ENCODE data around the gene RBL2. TPM values are rescaled to one million over a fixed set of nuclear protein-coding genes. Genes with fewer than 3 reads are reported as not detected.
A peak's percentile ranks its signal among the peaks of the same experiment; 100 is the strongest.

RBL2 gene
- total and polyA plus RNA-seq, 2 donors (not counting 1 experiment from before 2014, with no cell fraction given): 70.7 to 171 TPM

DNA sequence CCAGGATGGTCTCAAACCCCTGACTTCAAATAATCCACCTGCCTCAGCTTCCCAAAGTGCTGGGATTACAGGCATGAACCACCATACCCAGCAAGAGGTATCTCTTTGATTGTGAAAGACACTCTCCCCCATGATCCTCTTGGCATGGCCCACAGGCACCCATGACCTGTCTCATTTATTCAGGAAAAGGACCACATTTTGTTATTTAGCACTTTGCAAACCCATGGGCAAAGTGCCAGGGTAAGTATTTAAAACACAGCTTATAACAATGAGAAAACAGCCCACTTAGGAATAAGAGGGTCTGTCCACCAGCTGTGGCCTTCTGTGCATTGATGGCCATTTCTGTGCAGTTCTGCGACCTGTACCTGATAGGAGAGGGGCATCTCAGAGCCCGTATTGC is 81.5 kb downstream of the RBL2 start:
- 100% methylated on average over 2 of the region's 2 CpGs for WGBS (ENCODE audit: insufficient coverage)
- Histone ChIP-seq H3K36me3 (replicated peaks in 1 of 2; ENCODE audit: control extremely low read depth in 1 of 2, control insufficient read depth in 1 of 2, extremely low read depth in 1 of 2, insufficient read depth in 2 of 2, low read length in 1 of 2) (no peaks in the 10 kb centered on the region), H3K27me3 (replicated peaks in 1 of 4; ENCODE audit: control extremely low read depth in 1 of 4, control insufficient read depth in 3 of 4, insufficient read depth in 4 of 4, low read length in 3 of 4) (no peaks in the 10 kb centered on the region), H4K20me1 (ENCODE audit: control insufficient read depth, insufficient read depth, low read length, poor library complexity, severe bottlenecking) (no peaks in the 10 kb centered on the region), H3K9me3 (ENCODE audit: control extremely low read depth in 1 of 3, control insufficient read depth in 2 of 3, insufficient read depth in 1 of 3, low read length in 2 of 3) (peaks cover 0 to 13% (median 5%) of the 10 kb centered on the region in 3 donors), H3K4me2 (replicated peaks; ENCODE audit: low read depth, low read length, poor library complexity, severe bottlenecking) (no peak overlapping the region), H2AFZ (ENCODE audit: insufficient read depth, low read depth, low read length, poor library complexity, severe bottlenecking) (no peak overlapping the region), H3K4me1 (ENCODE audit: control insufficient read depth in 2 of 2, insufficient read depth in 2 of 2, low read length in 2 of 2) (peaks cover 39 to 45% of the 10 kb centered on the region in 2 donors), H3K9ac (ENCODE audit: low read length) (no peak overlapping the region), H3K27ac (ENCODE audit: low read length in 2 of 2) (no peak overlapping the region), H3K4me3 (ENCODE audit: control extremely low read depth in 1 of 5, extremely low read depth in 1 of 5, insufficient read depth in 1 of 5, low read depth in 2 of 5, low read length in 4 of 5) (no peak overlapping the region), H3K79me2 (ENCODE audit: control insufficient read depth, insufficient read depth, low read length) (no peaks in the 10 kb centered on the region)
- Mint-ChIP-seq H3K27ac (peak overlapping the region; percentile 39), H3K9me3 (ENCODE audit: insufficient read depth) (no peaks in the 10 kb centered on the region), H3K4me3 (no peak overlapping the region), H3K4me1 (peaks cover 48% of the 10 kb centered on the region), H3K27me3 (no peaks in the 10 kb centered on the region)
- intact Hi-C loops (cut with micrococcal nuclease): loop anchor here (5.0 kb wide), 2 partner anchors 79 to 186 kb away; partner anchors contain the start of genes FTO and RPGRIP1L
- TF ChIP-seq, protein P1, sequence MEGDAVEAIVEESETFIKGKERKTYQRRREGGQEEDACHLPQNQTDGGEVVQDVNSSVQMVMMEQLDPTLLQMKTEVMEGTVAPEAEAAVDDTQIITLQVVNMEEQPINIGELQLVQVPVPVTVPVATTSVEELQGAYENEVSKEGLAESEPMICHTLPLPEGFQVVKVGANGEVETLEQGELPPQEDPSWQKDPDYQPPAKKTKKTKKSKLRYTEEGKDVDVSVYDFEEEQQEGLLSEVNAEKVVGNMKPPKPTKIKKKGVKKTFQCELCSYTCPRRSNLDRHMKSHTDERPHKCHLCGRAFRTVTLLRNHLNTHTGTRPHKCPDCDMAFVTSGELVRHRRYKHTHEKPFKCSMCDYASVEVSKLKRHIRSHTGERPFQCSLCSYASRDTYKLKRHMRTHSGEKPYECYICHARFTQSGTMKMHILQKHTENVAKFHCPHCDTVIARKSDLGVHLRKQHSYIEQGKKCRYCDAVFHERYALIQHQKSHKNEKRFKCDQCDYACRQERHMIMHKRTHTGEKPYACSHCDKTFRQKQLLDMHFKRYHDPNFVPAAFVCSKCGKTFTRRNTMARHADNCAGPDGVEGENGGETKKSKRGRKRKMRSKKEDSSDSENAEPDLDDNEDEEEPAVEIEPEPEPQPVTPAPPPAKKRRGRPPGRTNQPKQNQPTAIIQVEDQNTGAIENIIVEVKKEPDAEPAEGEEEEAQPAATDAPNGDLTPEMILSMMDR (IDR thresholded peaks at IDR 0.05): no peak
- no peak for TF ChIP-seq EZH2 (IDR thresholded peaks at IDR 0.05; ENCODE audit: borderline replicate concordance, insufficient read depth, low read depth, low read length, poor library complexity, severe bottlenecking)
- POLR2A ChIA-PET: no interaction called here
- ATAC-seq (ENCODE audit: low read depth): no peak
- CTCF ChIA-PET: interaction anchor here (1.5 kb wide), 1 partner anchor 12 kb away, joined by 6 read pairs; the partner anchor contains the start of gene AKTIP
- no peak for DNase-seq

DNA sequence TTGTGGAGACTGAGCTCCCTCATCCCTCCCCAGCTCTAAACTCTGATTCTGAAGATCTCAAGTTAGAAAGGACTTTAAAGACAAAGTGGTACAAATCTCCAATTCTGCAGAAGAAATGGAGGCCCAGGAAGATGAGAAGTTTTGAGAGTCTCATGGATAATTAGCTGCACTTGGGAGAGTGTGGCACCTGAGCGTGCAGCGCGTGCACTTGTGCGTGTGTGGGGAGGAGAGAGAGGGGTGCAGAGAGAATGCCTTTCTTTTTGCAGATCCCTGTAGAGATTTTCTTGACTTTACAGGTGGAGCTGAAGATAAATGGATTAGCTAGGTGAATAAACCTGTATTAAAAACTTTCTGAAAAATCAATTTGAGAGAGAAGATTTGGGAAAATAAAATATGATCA is 83.6 kb downstream of the RBL2 start:
- Histone ChIP-seq H3K4me2 (replicated peaks; ENCODE audit: low read depth, low read length, poor library complexity, severe bottlenecking) (peak overlapping the region; percentile 72), H3K9ac (ENCODE audit: low read length) (peak overlapping the region; percentile 57), H3K27me3 (replicated peaks in 1 of 4; ENCODE audit: control extremely low read depth in 1 of 4, control insufficient read depth in 3 of 4, insufficient read depth in 4 of 4, low read length in 3 of 4) (no peaks in the 10 kb centered on the region), H3K9me3 (ENCODE audit: control extremely low read depth in 1 of 3, control insufficient read depth in 2 of 3, insufficient read depth in 1 of 3, low read length in 2 of 3) (peaks cover 0 to 13% (median 5%) of the 10 kb centered on the region in 3 donors), H2AFZ (ENCODE audit: insufficient read depth, low read depth, low read length, poor library complexity, severe bottlenecking) (no peak overlapping the region), H4K20me1 (ENCODE audit: control insufficient read depth, insufficient read depth, low read length, poor library complexity, severe bottlenecking) (no peaks in the 10 kb centered on the region), H3K79me2 (ENCODE audit: control insufficient read depth, insufficient read depth, low read length) (no peaks in the 10 kb centered on the region), H3K36me3 (replicated peaks in 1 of 2; ENCODE audit: control extremely low read depth in 1 of 2, control insufficient read depth in 1 of 2, extremely low read depth in 1 of 2, insufficient read depth in 2 of 2, low read length in 1 of 2) (no peaks in the 10 kb centered on the region), H3K27ac (ENCODE audit: low read length in 2 of 2) (no peak overlapping the region), H3K4me1 (ENCODE audit: control insufficient read depth in 2 of 2, insufficient read depth in 2 of 2, low read length in 2 of 2) (peaks cover 42 to 44% of the 10 kb centered on the region in 2 donors), H3K4me3 (ENCODE audit: control extremely low read depth in 1 of 5, extremely low read depth in 1 of 5, insufficient read depth in 1 of 5, low read depth in 2 of 5, low read length in 4 of 5) (peak overlapping the region in 1 of 5 experiments; percentile 57)
- Mint-ChIP-seq H3K27me3 (no peaks in the 10 kb centered on the region), H3K9me3 (ENCODE audit: insufficient read depth) (no peaks in the 10 kb centered on the region), H3K27ac (peak overlapping the region; percentile 81), H3K4me3 (peak overlapping the region; percentile 83), H3K4me1 (peaks cover 46% of the 10 kb centered on the region)
- TF ChIP-seq EZH2 (IDR thresholded peaks at IDR 0.05; ENCODE audit: borderline replicate concordance, insufficient read depth, low read depth, low read length, poor library complexity, severe bottlenecking): no peak
- TF ChIP-seq, protein P1 (IDR thresholded peaks at IDR 0.05): no peak
- CTCF ChIA-PET: interaction anchor here (0.8 to 1.4 kb wide), 5 partner anchors 9 to 32 kb away, joined by 3 read pairs; no protein-coding TSS in a partner anchor
- intact Hi-C loops (cut with micrococcal nuclease): loop anchor here (1.0 to 5.0 kb wide), 4 partner anchors 8 to 184 kb away; partner anchors contain the start of genes AKTIP, FTO and RPGRIP1L
- DNase-seq: no peak
- POLR2A ChIA-PET: interaction anchor here (2.2 kb wide), 1 partner anchor 14 kb away, joined by 25 read pairs; the partner anchor contains the start of gene AKTIP
- no peak for ATAC-seq (ENCODE audit: low read depth)
- WGBS (ENCODE audit: insufficient coverage): 65% methylated on average over 4 of the region's 4 CpGs

All from B cell (primary cell).